ENCODE data around the gene CLDN34.

CLDN34 gene

DNA sequence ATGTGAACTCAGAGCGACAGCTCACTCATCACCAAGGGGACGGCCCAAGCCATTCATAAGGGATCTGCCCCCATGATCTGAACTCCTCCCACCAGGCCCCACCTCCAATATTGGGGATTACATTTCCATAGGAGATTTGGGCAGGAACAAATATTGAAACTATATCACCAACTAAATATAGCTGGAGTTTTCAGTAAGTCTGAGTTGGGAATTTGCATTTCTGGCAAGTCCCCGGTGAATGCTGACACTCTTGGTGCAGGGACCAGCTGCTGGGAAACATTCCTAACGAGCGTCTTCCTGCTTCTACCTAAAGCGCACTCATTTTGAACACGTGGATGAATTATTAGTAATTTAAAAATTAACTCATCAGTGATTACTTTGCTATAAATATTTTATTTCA is 13.2 kb downstream of the CLDN34 start:
- DNase-seq, result peak in 2 of 58 donors; percentile 2 to 6

DNA sequence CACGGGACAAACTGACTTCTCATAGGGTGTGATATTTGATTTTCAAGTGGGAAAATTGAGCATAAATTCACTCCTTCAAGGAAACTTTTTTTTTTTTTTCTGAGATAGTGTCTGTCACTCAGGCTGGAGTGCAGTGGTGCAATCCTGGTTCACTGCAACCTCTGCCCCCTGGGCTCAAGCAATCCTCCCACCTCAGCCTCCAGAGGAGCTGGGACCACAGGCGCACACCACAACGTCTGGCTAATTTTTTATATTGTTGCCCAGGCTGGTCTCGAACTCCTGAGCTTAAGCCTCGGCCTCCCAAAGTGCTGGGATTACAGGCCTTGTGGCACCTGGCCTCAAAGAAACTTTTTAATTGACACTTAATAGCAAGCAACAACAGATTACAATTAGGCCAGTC is 13.8 kb downstream of the CLDN34 start:
- DNase-seq, result no peak

DNA sequence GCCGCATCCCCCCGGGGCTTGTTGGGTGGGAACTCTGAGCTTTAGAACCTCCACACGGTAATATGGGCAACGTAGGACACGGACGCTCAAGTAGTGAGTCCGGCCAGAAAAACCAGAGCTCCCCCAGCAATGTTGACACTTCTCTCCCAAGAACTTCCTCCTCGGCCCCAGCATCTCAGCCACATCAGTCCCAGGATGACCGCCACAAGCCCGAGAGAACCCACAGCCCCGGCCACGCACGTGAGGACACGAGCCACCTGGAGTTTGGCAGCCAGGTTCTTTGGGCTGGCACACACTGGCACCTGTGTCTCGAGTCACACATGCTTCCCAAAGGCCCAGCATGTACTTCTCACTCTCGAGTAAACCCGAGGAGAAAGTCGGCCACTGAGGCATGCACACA is 16.3 kb downstream of the CLDN34 start:
- no peak for DNase-seq

DNA sequence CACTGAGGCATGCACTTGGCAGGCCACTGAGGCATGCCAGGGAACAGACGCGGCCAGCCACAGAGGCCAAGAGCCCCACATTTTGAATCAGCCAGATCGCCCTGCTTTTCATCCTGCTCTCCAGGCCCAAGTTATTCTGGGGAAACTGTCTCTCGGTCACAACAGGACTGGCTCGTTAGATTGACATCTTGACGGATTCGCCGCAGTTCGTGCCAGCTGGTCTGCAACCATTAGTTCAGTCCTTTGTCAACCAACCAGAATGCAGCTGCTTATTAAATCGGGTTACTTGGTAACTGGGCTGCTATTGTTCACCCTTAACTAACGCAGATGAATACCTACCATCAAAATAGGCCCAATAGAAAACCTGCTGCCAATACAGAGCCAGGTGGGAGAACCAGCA is 16.7 kb downstream of the CLDN34 start:
- no peak for DNase-seq

DNA sequence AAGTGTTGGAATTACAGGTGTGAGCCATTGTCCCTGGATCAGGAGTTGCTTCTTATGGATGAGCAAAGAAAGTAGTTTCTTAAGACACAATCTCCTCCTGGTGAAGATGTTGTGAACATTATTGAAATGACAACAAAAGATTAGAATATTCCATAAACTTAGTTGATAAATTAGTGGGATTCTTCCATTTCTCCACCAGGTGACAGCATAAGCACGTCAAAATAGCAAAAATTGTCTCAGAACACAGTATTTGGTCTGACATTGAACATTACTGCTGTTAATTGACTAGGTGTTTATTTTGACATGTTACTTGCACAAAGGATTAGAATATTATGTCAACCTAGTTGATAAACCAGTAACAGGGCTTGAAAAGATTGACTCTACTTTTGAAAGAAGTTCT is 21.6 kb downstream of the CLDN34 start:
- no peak for DNase-seq

DNA sequence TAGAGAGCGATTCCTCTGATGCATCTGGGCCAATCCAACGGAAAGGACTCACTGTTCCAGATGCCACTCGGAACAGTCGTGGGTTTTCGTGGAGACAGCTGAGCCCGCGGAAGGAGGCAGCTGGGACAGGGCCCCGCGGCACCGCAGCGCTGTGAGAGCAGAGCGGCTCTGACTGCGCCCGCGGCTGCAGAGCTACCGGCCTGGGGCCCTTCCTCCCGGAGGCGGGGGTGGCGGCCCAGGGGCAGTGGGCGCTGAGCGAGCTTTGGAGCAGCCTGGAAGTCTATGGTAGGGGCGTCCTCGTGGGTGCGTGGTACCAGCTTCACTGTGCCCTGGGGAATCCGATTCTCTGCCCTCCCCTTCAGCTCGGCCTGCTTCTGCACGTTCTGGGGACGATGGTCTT is 24.9 kb downstream of the CLDN34 start:
- DNase-seq, result no peak

DNA sequence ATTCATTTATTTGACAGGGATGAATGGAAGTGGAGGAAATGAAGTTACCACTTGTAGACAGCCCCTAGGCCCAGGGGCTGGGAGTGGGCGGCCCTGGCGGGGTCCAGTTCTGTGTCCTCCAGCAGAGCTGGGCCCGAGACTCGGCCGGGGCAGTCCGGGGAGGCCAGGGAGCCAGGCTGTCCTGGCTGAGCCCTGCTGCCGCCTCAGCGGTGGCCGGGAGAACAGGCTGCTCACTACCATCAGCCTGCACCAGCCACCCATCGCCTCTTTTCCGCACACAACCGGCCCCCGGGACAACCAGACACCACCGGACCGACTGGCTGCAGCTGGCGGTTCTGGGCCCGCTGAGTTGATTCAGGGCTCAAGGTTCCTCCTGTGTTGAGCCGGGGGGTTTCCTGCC is 25.6 kb downstream of the CLDN34 start:
- DNase-seq, result no peak

DNA sequence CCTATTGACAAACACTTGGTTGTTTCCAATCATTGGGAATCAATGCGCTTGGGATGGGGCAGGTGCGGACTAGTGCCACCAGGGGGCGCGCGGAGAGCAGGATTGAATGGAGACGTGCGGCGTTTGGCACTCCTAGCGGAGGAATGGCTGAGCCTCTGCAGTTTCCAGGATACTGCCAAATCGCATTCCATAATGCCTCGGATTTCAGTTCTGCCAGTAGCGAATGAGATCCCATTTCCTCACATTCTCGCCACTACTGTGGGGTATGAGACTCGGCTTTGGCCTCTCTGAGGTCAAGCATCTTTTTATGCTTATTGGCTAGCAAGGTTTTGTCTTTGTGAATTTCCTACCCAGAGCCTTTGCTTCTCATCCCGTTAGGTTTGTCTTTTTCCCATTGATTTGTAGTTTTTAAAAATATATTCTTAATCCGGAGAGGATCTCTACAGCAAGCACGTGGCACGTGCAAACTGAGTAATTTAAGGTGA is 28.7 kb downstream of the CLDN34 start:
- DNase-seq, result peak in 56 of 58 donors; percentile 3 to 86 (median 55)

DNA sequence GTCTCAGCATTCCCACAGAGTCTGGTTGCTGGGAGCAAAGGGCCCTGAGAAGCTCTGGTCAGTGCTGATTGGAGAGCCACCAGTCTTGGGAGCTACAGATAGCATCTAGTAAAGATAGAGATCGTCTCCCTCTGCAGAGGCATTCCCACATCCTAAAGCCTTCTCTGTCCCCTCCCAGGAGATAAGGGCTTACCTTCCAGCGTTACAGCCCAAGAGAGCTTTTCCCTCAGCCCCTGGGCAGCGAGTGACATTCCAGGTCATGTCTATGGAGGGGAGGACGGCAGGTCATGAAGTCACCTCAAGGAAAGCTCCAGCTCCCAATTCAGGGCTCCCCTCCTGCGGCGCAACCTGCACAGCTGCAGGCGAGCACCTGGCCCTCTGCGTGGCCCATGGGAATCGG is 29.9 kb downstream of the CLDN34 start:
- DNase-seq, result no peak

DNA sequence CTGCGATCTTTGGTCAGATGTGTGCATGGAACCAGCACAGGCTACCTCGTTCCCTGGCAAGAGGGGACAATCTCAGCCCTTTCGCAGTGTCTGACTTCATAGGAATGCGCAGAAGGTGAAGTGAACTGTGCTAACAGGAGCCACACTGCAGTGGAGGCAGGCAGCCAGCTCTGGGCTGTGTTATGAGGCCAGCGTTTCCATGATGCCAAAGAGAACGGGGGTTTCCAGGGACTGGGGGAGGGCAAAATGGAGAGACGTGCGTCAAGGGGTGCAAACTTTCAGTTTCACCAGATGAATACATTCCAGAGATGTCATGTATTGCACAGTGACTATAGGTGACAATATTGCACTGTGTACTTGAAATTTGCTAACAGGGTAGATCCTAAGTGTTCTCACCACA is 30.4 kb downstream of the CLDN34 start:
- DNase-seq, result peak in 3 of 58 donors; percentile 2 to 8 (median 7)

DNA sequence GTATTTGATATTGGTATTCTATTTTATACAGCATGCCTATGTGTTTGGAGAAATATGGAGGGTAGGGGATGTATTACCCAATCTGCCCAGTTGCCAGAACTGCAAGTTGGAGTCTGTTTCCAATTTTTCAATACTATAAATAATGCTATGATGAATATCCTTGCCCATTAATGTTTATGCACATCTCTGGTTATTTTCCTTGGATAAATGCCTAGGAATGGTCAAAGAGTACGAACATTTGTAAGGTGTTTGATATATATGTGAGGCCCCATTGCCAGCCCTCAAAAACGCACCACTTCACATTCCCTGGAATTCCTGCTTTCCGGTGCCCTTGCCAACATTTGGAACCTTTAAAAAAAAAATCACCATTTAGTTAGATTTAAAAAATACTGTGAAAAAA is 34.3 kb downstream of the CLDN34 start:
- DNase-seq, result no peak

DNA sequence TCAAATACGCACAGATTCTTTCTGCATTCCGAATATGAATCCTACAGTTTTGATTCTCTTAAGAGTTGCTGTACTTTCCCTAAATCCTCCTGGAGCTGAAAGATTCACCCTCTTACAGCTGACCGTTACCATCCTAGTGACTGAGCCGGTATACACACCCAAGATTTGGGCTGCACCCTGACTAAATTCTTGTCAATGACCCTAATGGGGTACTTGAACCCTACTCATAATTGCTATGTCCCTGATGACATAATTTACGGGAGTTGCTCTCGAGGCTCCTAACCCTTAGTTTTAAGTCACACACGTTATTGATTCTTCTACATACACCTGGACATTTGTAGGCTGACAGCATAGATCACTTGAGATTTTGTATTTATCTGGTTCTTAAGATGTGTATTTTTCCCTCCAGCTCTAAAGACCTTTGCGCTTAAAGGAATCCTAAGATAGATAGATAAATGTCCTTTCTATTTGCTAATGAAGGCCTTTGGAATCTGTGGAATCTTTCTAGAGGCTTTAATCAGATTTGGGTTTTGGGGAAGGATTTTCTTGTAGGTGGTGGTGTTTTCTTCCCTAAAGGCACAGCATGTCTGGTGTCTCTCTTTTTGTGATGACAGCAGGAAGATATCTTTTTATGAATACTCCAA is 37.8 kb downstream of the CLDN34 start:
- no peak for DNase-seq

DNA sequence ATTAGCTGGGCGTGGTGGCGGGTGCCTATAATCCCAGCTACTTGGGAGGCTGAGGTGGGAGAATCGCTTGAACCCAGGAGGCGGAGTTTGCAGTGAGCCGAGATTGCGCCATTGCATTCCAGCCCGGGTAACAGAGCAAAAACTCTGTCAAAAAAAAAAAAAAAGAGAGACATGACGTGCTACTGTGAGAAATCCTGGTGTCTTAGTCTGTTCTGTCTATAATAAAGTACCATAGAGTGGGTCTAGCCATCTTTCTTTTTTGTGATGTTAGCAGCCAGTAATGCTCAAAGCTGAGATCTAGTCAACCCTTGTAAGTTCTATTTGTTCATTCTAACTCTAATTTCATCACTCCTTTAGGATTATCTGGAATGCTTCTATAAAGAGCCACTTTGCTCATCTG is 38.9 kb downstream of the CLDN34 start:
- DNase-seq, result no peak

DNA sequence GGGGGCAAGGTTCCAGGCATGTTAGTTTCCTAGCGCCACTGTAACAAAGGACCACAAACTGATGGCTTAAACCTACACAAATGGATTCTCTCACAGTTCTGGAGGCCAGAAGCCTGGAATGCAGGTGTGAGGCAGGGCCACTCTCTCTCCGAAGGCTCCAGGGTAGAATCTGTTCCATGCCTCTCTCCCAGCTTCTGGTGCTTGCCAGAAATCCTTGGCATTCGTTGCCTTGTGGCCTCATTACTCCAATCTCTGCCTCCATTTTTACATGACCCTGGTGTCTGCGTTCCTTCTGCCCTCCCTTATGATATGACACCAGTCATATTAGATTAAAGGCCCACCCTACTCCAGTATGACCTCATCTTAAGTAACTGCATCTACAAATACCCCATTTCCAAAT is 39.6 kb downstream of the CLDN34 start:
- DNase-seq, result no peak

DNA sequence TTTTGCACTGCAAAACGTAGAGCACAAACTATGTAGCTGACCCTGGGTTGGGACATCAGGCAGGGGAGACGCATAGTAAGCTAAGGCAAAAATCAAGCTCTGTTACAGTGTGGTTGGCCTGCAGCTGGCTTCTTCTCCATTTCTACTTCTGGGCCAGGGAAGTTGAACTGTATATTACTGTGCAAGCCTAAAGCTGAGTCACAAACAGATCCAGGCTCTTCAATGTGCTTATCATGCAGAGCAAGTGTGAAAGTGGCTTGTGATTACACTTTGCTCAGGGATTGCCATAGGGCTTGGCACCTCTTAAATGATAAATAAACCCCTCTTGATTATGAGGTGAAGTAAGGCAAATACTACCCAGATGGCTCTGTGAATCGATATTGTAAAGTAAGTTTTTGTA is 40.5 kb downstream of the CLDN34 start:
- DNase-seq, result no peak

DNA sequence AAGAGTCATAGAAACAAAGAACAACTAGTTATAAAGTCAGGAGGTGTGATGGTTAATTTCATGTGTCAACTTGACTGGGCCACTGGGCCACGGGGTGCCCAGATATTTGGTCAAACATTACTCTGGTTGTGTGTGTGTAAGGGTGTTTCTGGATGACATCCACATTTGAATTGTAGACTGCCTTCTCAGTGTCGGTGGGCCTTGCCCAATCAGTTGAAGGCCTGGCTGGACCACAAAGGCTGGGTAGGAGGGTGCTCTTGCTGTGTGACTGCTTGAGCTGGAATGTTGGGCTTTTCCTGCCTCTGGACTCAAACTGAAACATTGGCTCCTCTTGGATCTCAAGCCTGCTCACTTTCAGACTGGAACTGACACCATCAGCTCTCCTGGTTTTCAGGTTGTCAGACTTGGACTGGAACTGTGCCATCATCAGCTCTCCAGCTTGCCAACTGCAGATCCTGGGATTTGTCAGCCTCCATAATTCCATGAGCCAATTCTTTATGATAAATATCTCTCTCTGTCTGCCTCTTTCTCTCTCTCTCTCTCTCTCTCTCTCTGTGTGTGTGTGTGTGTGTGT is 41.4 kb downstream of the CLDN34 start:
- DNase-seq, result no peak

DNA sequence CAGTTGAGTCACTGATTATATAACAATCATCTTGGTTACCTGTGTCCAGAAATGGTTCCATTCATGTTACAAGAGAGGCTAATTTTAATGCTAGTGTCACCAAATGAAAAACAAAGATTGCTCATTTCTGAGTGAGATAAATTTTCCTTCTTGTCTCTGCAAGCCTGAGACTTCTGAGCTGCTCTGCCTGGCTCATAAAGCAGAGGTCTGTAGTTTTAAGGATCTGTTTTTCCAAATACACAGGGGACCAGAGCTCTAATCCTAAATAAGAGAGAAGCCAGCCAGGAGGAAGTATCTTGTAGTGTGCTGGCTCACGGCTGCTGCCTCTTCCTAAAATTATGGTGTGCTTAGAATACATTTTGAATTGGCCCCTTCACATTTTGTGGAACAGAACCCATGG is 42.6 kb downstream of the CLDN34 start:
- DNase-seq, result no peak

DNA sequence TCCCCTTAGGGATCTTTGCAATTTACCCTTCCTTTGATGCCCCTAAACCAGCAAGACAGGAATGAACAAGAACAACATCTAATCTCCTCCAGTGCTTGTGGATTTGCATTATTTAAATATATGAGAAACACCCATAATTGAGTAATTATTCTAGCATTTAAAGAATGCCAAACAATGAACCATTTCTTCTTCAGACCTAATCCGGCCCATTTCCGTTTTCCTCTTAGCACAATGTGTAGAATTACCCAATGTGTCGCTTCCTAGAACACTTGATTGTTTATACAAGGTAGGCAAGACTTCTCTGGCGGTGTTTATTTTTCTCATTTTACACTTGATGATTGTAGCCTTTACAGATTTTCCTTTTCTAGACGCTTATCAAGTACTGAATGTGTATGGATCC is 43.5 kb downstream of the CLDN34 start:
- DNase-seq, result no peak

DNA sequence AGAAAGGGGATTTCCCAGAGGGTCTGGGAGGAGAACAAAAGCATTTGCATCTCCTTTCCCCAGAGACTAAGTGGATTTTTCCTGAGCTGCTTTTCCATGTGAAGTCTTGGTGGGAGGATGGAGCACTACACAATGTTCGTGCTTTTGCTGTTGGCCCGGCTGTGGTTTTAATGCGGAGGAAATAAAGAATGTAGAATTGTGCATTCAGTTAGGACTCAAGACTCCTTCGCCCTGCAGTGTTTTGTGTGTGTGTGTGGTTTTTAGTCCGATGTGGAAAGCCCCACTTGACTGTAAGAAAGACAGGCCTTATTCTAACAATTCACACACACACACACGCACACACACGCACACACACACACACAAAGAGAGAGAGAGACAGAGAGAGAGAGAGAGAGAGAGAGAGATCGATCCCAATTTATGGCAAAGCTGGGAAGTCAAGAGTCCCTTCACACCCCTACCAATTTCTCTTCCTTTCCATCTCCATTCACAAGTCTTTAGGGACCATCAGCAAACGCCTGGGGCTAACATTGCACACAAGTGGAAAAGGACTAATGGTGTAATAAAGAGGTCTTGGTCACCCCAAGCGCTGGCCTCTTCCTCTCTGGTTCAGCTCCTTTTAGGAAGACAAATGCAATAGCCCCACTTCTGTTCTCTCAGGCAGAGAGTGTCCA is 44.2 kb downstream of the CLDN34 start:
- no peak for DNase-seq

DNA sequence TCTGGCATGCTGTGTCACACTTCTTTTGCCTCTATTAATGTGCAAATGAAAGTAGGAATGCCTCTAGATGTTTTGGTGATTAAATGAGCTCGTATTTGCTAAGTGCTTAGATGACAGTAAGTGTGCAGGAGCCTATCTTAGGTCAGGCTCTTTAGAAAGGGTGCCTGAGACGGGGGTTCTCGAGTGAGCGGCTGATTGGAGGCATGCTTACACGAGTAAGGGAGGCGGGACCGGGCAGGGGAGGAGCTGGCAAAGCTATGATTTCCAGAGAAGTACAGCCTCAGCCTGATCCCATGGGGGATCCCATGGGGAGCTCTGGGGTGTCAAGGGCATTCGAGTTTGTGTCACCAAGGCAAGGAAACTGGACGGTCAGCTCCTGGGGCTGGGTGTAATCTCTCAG is 44.8 kb downstream of the CLDN34 start:
- DNase-seq, result no peak

DNA sequence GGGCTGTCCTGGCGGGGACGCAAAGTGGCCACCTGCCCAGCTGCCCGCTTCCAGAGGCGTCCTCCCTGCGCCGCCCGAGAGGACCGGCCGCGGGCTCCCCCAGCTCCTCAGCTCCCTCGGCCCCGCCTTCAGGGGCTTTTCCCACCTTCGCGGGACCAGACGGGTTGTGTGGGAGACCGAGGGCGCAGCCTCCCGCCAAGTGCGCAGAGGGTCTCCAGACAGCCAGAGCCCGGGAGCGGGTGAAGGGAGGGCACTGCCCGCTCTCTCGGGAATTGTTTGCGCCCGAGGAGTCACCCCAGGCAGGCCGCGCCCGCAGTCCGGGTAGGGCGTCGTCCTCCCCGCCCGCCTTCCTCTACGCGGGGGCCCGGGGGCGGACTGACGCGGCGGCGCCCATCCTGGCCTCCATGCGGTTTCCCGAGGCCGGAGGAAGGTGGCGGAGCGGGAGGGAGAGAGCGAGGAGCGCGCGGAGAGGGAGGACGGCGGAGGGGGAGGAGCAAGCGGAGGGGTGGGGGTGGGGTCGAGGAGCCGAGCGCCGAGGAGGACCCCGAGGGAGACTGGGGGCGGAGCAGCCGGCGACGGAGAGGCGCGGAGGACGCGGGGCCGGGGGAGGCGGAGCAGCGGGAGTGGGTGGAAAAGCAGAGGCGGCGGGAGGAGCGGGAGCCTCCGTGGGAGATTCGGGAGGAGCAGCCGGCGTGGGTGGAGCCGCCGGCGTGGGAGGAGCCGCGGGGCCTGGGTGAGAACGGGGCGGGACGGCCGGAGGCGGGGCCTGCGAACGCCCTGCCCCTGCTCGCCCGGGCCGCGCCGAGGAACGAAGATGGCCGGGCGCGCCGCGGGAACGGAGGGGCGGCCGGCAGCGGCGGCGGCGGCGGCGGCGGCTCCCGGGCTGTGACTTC is 47.5 kb downstream of the CLDN34 start:
- peak in 57 of 58 donors; percentile 6 to 85 (median 75) for DNase-seq

DNA sequence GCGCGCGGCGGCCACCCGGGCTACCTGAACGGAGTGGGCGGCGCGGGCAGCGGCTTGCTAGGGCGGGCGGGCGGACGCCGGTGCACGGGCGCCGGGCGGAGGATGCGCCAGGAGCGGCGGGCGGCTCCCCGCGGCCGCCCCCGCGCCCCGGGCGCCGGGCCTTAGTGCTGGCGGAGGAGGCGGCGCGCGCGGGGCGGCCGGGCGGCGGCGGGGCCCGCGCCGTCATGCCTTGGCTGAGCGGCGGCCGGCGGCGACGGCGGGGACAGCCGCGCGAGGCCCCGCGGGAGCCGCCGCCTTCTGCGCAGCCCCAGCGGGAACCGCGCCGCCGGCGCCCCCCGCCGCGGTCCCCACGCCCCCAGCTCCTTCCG is 48.2 kb downstream of the CLDN34 start:
- no peak for DNase-seq
